Esophagus muscularis mucosa (tissue), 4 donors: ENCODE data around the gene ARHGAP6. TPM values are rescaled to one million over a fixed set of nuclear protein-coding genes. Genes with fewer than 3 reads are reported as not detected.

Experiments
- DNase-seq: peaks from one replicate; pipeline ENCODE4 v3.0.0-alpha.2; 2017; ENCODE audit errors: extremely low spot score
- H3K27ac ChIP-seq, 4 donors: fragments of 200-600 bp; sonication (generic); replicated peaks in 1 of 4; 1 replicate in 3 of 4; 2 replicates in 1 of 4; pipeline ENCODE4 v1.5.1; 2016 to 2019; ENCODE audit warnings: mild to moderate bottlenecking in 1 of 4
- H3K27me3 ChIP-seq, 4 donors: fragments of 200-600 bp; sonication (generic); one replicate each; pipeline versions ENCODE4 v1.5.1 to v1.6.0; 2016 to 2019
- H3K36me3 ChIP-seq, 4 donors: fragments of 200-600 bp; sonication (generic); one replicate each; pipeline ENCODE4 v1.5.1; 2016 to 2019
- H3K4me1 ChIP-seq, 4 donors: fragments of 200-600 bp; sonication (generic); one replicate each; pipeline ENCODE4 v1.5.1; 2016 to 2019
- H3K4me3 ChIP-seq, 4 donors: fragments of 200-600 bp; sonication (generic); 1 replicate in 2 of 4; 2 replicates in 2 of 4; pipeline ENCODE4 v1.5.1; 2016 to 2019; ENCODE audit warnings: mild to moderate bottlenecking in 4 of 4, moderate library complexity in 1 of 4
- H3K9me3 ChIP-seq, 4 donors: fragments of 200-600 bp; sonication (generic); 1 replicate in 3 of 4; 2 replicates in 1 of 4; pipeline ENCODE4 v1.5.1; 2016 to 2019
- EP300 ChIP-seq: sonication (generic); formaldehyde crosslinking; IDR thresholded peaks from one replicate; pipeline ENCODE4 v1.6.1; 2017; ENCODE audit warnings: antibody characterized with exemption
- POLR2A ChIP-seq: fragments of 450-650 bp; IDR thresholded peaks from one replicate; pipeline ENCODE4 v1.6.1; 2017; ENCODE audit warnings: antibody characterized with exemption, moderate library complexity, mild to moderate bottlenecking, low read depth
- POLR2AphosphoS5 ChIP-seq, 2 donors: sonication (generic); formaldehyde crosslinking; IDR thresholded peaks; one replicate each; pipeline ENCODE4 v1.6.1; 2017; ENCODE audit warnings: antibody characterized with exemption in 2 of 2
- WGBS: methylation state at CpG from one replicate; pipeline ENCODE4 v1.1.5; 2018; 5-methylcytosine and 5-hydroxymethylcytosine counted together
- intact Hi-C: fragments of 100-400 bp; cut with DNase I; formaldehyde crosslinking; loops from one replicate; pipeline ENCODE4 v1.15.1; 2023
- total RNA-seq, 4 donors: library from RNA; depleted of rRNA; stranded (reverse); fragments of >200 nt; gene quantifications; one replicate each; pipeline versions ENCODE4 v1.1.0 to v1.2.1, GENCODE V29; 2016
- TF ChIP-seq, protein P1 (sequence below), 3 experiments: fragments of 200-600 bp in 2 of 3; fragments of 450-650 bp in 1 of 3; sonication (generic) in 2 of 3; IDR thresholded peaks; one replicate each; pipeline ENCODE4 v1.5.1; 2017 to 2019; ENCODE audit warnings: antibody characterized with exemption in 3 of 3, mild to moderate bottlenecking in 2 of 3, moderate library complexity in 1 of 3

The ARHGAP6 gene
- total RNA-seq, 4 donors from 2014 or later: 25.2 to 44.8 (median 30.6) TPM

DNA sequence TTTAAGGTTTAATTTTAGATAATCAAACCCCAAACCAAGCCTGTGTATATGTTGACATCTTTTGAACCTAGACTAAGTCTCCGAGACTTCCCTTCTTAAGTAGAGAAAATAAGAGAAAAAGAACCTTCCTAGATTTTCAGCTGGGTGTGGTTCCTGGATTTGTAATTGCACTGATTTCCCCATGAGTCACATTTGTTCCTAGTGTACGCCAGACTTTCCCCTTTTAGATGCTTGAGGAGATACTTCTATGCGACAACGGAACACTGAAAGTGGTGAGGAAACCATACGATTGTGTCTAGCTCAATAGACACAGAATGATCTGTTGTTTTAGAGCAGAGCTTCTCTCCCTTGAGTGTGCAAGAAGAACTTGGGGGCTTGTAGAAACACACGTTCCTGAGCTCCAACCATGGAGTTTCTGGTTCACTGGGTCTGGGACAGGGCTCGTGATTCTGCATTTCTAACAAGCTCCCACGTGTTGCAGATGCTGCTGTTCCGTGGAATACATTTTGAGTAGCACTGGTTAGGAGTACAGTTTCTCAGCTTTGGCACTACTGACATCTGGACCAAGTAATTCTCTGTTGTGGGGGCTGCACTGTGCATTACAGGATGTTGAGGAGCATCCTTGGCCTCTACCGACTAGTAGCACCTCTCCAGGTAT, 285.4 kb downstream of the ARHGAP6 start:
- intact Hi-C loops: loop anchor here (2.0 to 10.0 kb wide), 3 partner anchors 54 to 236 kb away; no protein-coding TSS in a partner anchor
- no peak for DNase-seq
- H3K4me1 ChIP-seq: peaks cover 0 to 19% (median 7%) of the 10 kb centered on the region in 4 donors
- H3K4me3 ChIP-seq: no peak overlapping the region
- peak overlapping the region in 3 of 4 donors; percentile 22 to 47 (median 42) for H3K27ac ChIP-seq
- TF ChIP-seq, protein P1, sequence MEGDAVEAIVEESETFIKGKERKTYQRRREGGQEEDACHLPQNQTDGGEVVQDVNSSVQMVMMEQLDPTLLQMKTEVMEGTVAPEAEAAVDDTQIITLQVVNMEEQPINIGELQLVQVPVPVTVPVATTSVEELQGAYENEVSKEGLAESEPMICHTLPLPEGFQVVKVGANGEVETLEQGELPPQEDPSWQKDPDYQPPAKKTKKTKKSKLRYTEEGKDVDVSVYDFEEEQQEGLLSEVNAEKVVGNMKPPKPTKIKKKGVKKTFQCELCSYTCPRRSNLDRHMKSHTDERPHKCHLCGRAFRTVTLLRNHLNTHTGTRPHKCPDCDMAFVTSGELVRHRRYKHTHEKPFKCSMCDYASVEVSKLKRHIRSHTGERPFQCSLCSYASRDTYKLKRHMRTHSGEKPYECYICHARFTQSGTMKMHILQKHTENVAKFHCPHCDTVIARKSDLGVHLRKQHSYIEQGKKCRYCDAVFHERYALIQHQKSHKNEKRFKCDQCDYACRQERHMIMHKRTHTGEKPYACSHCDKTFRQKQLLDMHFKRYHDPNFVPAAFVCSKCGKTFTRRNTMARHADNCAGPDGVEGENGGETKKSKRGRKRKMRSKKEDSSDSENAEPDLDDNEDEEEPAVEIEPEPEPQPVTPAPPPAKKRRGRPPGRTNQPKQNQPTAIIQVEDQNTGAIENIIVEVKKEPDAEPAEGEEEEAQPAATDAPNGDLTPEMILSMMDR (IDR thresholded peaks at IDR 0.05): no peak
- TF ChIP-seq POLR2AphosphoS5 (IDR thresholded peaks at IDR 0.05): peak in 1 of 2 donors; percentile 25
- no peaks in the 10 kb centered on the region for H3K36me3 ChIP-seq
- 64% methylated on average over 10 of the region's 10 CpGs for WGBS
- no peaks in the 10 kb centered on the region for H3K9me3 ChIP-seq
- no peaks in the 10 kb centered on the region for H3K27me3 ChIP-seq

DNA sequence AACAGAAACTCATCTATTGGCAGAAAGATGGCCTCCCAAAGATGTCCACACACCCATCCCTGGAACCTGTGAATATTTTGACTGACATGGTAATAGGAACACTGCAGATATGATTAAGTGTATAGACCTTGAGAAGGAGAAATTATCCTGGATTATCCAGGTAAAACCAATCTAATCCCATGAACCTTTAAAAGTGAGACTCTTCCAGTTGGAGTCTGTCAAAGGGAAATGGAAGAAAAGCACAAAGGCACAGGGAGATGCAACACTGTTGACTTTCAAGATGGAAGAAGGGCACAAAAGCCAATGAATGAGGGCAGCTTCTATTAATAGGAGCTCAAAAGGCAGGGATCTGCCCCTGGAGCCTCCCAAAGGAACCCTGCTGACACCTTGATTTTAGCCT, 289.6 kb downstream of the ARHGAP6 start:
- Histone ChIP-seq H3K9me3 (no peaks in the 10 kb centered on the region), H3K36me3 (no peaks in the 10 kb centered on the region), H3K27me3 (no peaks in the 10 kb centered on the region), H3K4me1 (peaks cover 0 to 9% (median 3%) of the 10 kb centered on the region in 4 donors), H3K27ac (no peak overlapping the region), H3K4me3 (no peak overlapping the region)
- intact Hi-C loops: no loop called here
- no peak for DNase-seq
- no peak for TF ChIP-seq POLR2AphosphoS5 (IDR thresholded peaks at IDR 0.05)

DNA sequence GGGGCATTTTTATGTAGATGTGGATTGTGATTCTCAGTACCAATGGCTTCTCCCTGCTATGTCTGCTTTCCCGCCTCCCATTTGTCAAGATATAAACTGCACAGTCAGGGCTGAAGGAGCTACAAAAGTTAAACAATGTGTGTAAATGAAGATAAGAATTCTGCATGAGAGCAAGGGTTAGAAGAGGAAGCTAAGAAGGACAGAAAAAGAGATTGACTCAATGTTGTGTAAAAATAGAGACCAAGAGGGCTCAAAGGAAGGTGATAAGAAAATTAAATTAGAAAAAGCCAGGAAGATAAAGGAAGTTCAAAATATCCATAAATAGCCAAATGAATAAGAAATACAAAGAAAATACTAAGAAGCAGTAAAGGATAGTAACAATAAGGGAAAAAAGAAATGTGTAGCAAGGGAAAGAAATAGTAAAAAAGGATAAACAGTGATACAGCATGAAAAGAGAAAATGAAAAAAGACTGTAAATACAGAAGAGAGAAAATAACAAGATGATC, 290.1 kb downstream of the ARHGAP6 start:
- no peak overlapping the region for H3K27ac ChIP-seq
- peaks cover 0 to 4% (median 0%) of the 10 kb centered on the region in 4 donors for H3K4me1 ChIP-seq
- no peak overlapping the region for H3K4me3 ChIP-seq
- H3K27me3 ChIP-seq: no peaks in the 10 kb centered on the region
- 73% methylated on average over 1 of the region's 1 CpG for whole genome bisulfite sequencing
- DNase-seq: no peak
- TF ChIP-seq, protein P1 (IDR thresholded peaks at IDR 0.05): no peak
- TF ChIP-seq POLR2AphosphoS5 (IDR thresholded peaks at IDR 0.05) (no peak), EP300 (no peak), POLR2A (no peak)
- H3K36me3 ChIP-seq: no peaks in the 10 kb centered on the region
- H3K9me3 ChIP-seq: no peaks in the 10 kb centered on the region
- intact Hi-C loops: no loop called here

DNA sequence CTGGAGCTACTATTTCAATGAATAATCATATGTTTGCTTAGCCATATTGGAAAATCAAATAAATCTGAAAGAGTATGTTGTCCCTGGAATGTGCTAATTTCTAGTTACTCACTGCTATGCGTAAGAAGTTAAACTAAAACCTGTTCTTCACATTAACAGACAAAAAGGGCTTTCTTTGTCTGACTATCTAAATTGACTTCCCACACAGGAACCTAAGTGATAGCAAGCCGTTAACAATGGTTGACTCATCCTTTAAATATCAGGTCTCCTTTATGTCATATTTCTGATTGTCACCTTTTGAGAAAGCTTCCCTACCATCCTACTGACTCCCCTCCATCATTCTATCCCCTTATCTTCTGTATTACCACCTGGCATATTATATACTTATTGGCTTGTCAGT, 291.1 kb downstream of the ARHGAP6 start:
- DNase-seq: no peak
- Histone ChIP-seq H3K36me3 (no peaks in the 10 kb centered on the region), H3K27me3 (no peaks in the 10 kb centered on the region), H3K27ac (no peak overlapping the region), H3K4me1 (no peaks in the 10 kb centered on the region), H3K9me3 (no peaks in the 10 kb centered on the region), H3K4me3 (no peak overlapping the region)
- no peak for TF ChIP-seq POLR2A
- 70% methylated on average over 2 of the region's 2 CpGs for WGBS
- intact Hi-C loops: no loop called here

DNA sequence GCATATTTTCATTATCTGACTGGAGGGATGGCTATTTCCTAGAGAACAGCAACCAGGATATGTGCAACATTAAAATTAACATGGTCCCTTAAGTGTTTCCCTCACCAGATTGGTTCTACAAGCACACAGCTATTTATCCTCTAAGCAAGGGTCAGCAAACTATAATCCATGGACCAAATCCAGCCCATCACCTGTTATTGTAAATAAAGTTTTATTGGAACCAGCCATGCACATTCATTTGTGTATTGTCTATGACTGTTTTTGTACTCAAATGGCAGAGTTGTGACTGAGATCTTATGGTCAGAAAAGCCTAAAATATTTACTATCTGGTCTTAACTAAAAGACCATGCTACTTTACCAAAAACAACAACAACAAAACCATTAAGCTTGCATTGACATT, 294.6 kb downstream of the ARHGAP6 start:
- no peak overlapping the region for H3K4me3 ChIP-seq
- no peak overlapping the region for H3K27ac ChIP-seq
- no peak for DNase-seq
- no peaks in the 10 kb centered on the region for H3K36me3 ChIP-seq
- intact Hi-C loops: no loop called here
- TF ChIP-seq EP300: no peak
- H3K4me1 ChIP-seq: no peaks in the 10 kb centered on the region
- no peaks in the 10 kb centered on the region for H3K27me3 ChIP-seq
- H3K9me3 ChIP-seq: no peaks in the 10 kb centered on the region

DNA sequence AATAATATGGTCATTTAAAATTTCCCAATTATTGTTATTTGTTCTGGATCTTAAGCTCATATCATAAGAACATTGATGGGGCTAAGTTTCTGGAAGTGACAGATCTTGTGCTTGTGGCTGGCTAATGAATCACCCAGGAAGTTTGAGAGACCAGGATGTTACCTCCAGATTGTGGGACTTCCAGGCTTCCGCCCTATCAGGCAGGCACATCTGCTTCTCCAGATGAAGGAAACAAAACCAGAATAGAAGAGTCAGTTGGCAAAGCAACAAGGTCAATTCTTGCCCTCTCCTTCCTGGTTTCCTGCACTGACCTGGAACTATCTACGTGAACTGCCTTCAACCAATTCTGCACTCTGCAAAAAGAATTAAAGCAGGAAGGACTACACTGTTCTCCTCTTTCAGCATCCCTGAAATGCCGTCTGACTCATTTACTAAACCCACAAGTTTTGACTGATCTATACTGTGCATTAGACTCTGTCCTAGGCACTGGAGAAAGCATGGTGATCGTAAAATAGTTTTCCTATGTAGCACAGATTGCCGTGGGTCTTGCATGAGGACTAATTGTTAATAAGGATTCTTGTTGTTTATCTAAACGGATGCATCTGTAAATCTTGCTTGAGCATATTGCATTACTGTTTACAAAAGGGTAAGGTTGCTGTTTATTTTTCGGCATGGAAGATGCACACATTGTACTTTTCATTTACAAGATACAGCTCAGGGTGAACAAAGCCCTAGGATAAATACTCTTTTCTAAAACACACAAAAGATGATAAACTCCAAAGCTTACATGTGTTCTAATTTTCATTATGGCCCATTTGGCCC, 297.9 kb downstream of the ARHGAP6 start:
- intact Hi-C loops: no loop called here
- TF ChIP-seq POLR2AphosphoS5 (IDR thresholded peaks at IDR 0.05): no peak
- TF ChIP-seq, protein P1 (IDR thresholded peaks at IDR 0.05): no peak
- TF ChIP-seq POLR2A: no peak
- TF ChIP-seq EP300: no peak
- WGBS: 70% methylated on average over 7 of the region's 7 CpGs
- no peak for DNase-seq
- Histone ChIP-seq H3K9me3 (peaks cover 0 to 7% (median 0%) of the 10 kb centered on the region in 4 donors), H3K27me3 (no peaks in the 10 kb centered on the region), H3K4me1 (no peaks in the 10 kb centered on the region), H3K27ac (no peak overlapping the region), H3K4me3 (no peak overlapping the region), H3K36me3 (no peaks in the 10 kb centered on the region)
